ENCODE measurements around the gene SKOR1.

SKOR1 gene

DNA sequence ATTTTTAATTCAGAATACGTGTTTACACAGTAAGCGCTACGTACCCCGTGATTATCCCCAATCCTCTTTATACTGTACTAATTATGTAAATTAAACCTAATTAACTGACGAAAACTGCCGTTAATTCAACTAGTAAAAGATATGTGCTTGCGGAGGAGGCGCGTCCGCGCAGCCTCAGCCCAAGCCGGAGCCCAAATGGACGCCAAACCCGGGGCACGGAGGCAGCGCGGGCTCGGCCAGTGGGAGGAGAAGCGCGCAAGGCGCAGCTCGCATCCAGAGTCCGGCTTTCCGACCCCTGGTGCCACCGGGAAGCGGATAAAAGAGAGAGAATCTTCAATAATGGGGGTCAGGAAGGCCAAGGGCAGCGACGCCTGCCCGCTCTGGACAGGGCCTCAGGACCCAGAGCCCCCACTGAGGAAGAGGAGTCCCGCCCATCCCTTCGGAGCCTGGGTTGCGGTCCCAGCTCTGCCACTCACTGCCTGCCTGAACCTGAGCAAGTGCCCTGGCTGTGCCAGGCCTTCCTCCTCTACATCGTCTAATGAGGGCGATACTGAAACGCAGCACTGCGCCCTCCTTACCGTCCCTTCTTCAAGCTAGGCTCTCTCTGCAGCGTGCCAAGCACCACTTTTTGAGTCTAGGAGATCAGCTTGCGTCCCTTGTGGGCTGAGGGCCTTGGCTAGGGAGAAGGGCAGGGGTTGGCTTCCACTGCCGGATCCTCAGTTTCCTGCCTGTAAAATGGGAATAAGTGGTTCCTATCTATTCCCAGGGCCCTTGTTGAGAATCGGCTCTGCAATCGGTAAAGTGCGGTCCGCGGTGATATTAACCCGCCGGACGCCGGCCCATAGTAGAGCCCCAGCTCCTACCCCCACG lies 5.0 kb upstream of the SKOR1 start:
- Histone ChIP-seq H3K27ac (ENCODE audit: low read depth, low read length) (no peak overlapping the region), H3K9ac (ENCODE audit: low read length) (no peak overlapping the region), H3K27me3 (ENCODE audit: control insufficient read depth, insufficient read depth, low read length) (peaks cover 94% of the 10 kb centered on the region), H3K9me3 (ENCODE audit: control insufficient read depth, insufficient read depth, low read depth, low read length) (peaks cover 5% of the 10 kb centered on the region), H3K36me3 (ENCODE audit: control insufficient read depth, insufficient read depth, low read length) (no peaks in the 10 kb centered on the region), H3K4me3 (ENCODE audit: low read depth, low read length) (peak overlapping the region; percentile 39), H3K4me1 (ENCODE audit: control insufficient read depth, insufficient read depth, low read length) (peaks cover 48% of the 10 kb centered on the region)

DNA sequence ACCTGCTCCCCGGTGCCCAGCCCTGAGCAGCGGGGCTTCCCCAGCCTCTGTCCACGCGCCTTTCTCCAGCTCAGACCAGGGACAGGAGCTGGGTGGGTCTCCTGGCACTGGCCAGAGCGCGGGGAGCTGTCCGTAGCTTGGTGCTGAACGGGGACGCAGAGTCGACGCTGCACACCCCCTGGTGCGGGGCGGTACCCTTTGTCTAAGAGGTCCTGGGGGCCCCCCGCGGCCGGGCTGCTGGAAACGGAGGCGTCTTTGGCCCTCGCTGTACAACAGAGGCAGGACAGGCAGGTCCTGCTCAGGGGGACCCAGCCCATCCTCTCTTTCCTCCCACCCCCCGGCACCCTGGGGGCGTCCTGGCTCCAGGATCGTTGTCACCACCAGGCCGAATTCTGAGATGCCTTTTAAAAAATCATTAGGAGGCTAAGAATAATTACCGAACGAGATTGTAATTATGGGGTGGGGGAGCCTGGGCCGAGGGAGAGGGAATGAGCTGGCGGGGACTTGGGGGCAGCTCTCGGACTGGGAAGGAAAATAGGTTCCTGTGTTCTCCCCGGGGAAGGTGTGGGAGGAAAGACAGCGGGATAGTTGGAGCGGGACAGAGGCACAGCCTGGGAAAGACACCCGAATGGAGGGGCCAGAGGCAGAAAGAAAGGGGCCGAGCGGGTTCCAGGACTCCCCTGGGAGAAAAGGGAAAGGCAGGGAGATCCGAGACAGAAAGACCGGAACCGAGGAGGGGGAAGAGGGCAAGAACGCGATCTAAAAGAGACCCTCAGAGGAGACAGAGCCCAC lies 4.1 kb upstream of the SKOR1 start:
- no peak overlapping the region for H3K27ac ChIP-seq (ENCODE audit: low read depth, low read length)
- H3K9ac ChIP-seq (ENCODE audit: low read length) = no peak overlapping the region
- H3K27me3 ChIP-seq (ENCODE audit: control insufficient read depth, insufficient read depth, low read length) = peaks cover 97% of the 10 kb centered on the region
- H3K4me3 ChIP-seq (ENCODE audit: low read depth, low read length) = peak overlapping the region; percentile 48
- no peaks in the 10 kb centered on the region for H3K9me3 ChIP-seq (ENCODE audit: control insufficient read depth, insufficient read depth, low read depth, low read length)
- H3K4me1 ChIP-seq (ENCODE audit: control insufficient read depth, insufficient read depth, low read length) = peaks cover 56% of the 10 kb centered on the region
- no peaks in the 10 kb centered on the region for H3K36me3 ChIP-seq (ENCODE audit: control insufficient read depth, insufficient read depth, low read length)

DNA sequence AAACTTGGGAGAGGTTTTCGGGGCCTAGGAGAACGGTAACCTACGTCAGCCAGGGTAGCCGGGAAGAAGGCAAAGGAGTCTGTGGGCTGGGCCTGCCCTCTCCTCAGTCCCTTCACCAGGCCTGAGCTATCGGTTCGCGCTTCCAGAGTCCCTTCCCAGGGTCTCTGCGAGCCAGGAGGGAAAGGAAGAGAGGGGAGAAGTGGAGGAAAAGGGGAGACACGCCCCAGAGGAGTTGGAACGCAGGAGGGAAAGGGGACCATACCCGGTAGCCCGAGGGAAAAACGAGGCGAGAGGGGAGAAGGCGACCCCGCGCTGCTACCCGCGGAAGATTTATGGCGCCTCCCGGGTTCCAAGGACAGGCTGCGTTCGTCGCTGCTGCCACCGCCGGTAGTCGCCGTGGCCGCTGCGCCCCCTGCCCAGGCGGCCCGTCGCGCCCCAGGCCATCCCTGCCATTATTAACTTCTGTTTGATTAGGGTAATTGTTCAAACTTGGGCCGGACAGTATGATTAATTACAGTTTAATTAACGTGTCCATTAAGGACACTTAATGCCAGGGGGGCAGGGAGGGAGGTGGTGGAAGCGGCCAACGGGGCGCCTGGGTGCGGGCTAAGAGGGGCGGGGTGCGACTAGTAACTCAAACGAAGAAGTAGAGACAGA lies 3.4 kb upstream of the SKOR1 start:
- Histone ChIP-seq H3K27me3 (ENCODE audit: control insufficient read depth, insufficient read depth, low read length) (peaks cover 99% of the 10 kb centered on the region), H3K4me3 (ENCODE audit: low read depth, low read length) (peak overlapping the region; percentile 48), H3K4me1 (ENCODE audit: control insufficient read depth, insufficient read depth, low read length) (peaks cover 59% of the 10 kb centered on the region), H3K27ac (ENCODE audit: low read depth, low read length) (no peak overlapping the region), H3K36me3 (ENCODE audit: control insufficient read depth, insufficient read depth, low read length) (no peaks in the 10 kb centered on the region), H3K9ac (ENCODE audit: low read length) (no peak overlapping the region), H3K9me3 (ENCODE audit: control insufficient read depth, insufficient read depth, low read depth, low read length) (no peaks in the 10 kb centered on the region)

- peaks cover 99% of the 10 kb centered on the region for H3K27me3 ChIP-seq (ENCODE audit: control insufficient read depth, insufficient read depth, low read length)
- H3K27ac ChIP-seq (ENCODE audit: low read depth, low read length) = no peak overlapping the region
- no peaks in the 10 kb centered on the region for H3K9me3 ChIP-seq (ENCODE audit: control insufficient read depth, insufficient read depth, low read depth, low read length)
- no peaks in the 10 kb centered on the region for H3K36me3 ChIP-seq (ENCODE audit: control insufficient read depth, insufficient read depth, low read length)
- H3K4me1 ChIP-seq (ENCODE audit: control insufficient read depth, insufficient read depth, low read length) = peaks cover 59% of the 10 kb centered on the region
- H3K9ac ChIP-seq (ENCODE audit: low read length) = no peak overlapping the region
- H3K4me3 ChIP-seq (ENCODE audit: low read depth, low read length) = peak overlapping the region; percentile 48
Observed at GRCh38 chr15:67822537-67823313, 2.6 kb upstream of the SKOR1 start.

DNA sequence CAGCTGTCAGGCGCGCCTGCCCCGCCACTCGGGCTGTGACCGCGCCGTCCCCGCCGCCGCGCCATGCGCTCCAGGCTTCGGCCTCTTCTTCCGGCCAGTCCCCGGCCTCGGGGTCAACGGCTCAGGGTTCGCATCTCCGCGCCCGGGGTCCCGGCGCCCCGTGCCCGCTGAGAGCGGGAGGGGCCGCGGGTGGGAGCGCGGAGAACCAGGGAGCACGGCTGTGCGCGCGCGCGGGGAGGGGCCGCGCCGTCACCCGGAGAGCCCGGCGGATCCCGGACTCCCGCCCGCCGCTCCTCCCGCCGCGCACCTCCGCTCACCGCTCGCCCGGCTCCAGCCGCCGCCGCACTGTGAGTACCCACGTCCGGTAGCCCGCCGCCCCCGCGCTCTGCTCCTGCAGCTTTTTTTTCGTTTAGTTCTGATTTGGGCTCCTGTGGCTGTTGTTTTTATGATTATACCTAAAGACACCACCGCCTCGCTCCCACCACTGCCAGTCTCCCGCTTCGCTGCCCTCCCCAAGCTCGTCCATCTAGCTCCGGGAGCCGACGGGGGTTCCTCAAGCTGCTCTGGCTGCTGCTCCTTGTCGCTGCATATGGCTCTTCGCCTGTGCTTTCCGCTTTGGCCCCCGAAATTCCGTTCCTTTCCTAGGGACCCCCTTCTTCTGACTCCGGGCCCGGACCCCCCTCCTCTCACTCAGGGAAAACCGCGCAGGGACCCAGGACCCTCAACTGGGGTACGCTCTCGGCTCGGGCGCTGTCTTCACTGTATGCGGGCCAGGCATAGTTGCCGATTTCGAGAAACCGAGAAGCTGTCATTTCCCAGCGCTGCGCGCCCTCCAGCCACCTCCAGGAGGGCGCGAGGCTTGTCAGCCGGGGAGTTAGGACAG lies 1.8 kb upstream of the SKOR1 start:
- peak overlapping the region; percentile 48 for H3K4me3 ChIP-seq (ENCODE audit: low read depth, low read length)
- no peak overlapping the region for H3K27ac ChIP-seq (ENCODE audit: low read depth, low read length)
- no peaks in the 10 kb centered on the region for H3K9me3 ChIP-seq (ENCODE audit: control insufficient read depth, insufficient read depth, low read depth, low read length)
- no peaks in the 10 kb centered on the region for H3K36me3 ChIP-seq (ENCODE audit: control insufficient read depth, insufficient read depth, low read length)
- H3K4me1 ChIP-seq (ENCODE audit: control insufficient read depth, insufficient read depth, low read length) = peaks cover 63% of the 10 kb centered on the region
- H3K9ac ChIP-seq (ENCODE audit: low read length) = no peak overlapping the region
- H3K27me3 ChIP-seq (ENCODE audit: control insufficient read depth, insufficient read depth, low read length) = peaks cover 99% of the 10 kb centered on the region

GRCh38 chr15:67824197-67824968 lies 926 bp upstream of the SKOR1 start:
- peak overlapping the region; percentile 41 for H3K4me3 ChIP-seq (ENCODE audit: low read depth, low read length)
- H3K4me1 ChIP-seq (ENCODE audit: control insufficient read depth, insufficient read depth, low read length) = peaks cover 67% of the 10 kb centered on the region
- H3K9me3 ChIP-seq (ENCODE audit: control insufficient read depth, insufficient read depth, low read depth, low read length) = no peaks in the 10 kb centered on the region
- H3K27ac ChIP-seq (ENCODE audit: low read depth, low read length) = no peak overlapping the region
- peaks cover 100% of the 10 kb centered on the region for H3K27me3 ChIP-seq (ENCODE audit: control insufficient read depth, insufficient read depth, low read length)
- no peak overlapping the region for H3K9ac ChIP-seq (ENCODE audit: low read length)
- H3K36me3 ChIP-seq (ENCODE audit: control insufficient read depth, insufficient read depth, low read length) = no peaks in the 10 kb centered on the region

- H3K27me3 ChIP-seq (ENCODE audit: control insufficient read depth, insufficient read depth, low read length) = peaks cover 100% of the 10 kb centered on the region
- H3K9ac ChIP-seq (ENCODE audit: low read length) = no peak overlapping the region
- H3K9me3 ChIP-seq (ENCODE audit: control insufficient read depth, insufficient read depth, low read depth, low read length) = no peaks in the 10 kb centered on the region
- peaks cover 61% of the 10 kb centered on the region for H3K4me1 ChIP-seq (ENCODE audit: control insufficient read depth, insufficient read depth, low read length)
- peak overlapping the region; percentile 42 for H3K4me3 ChIP-seq (ENCODE audit: low read depth, low read length)
- H3K27ac ChIP-seq (ENCODE audit: low read depth, low read length) = no peak overlapping the region
- no peaks in the 10 kb centered on the region for H3K36me3 ChIP-seq (ENCODE audit: control insufficient read depth, insufficient read depth, low read length)
Observed at GRCh38 chr15:67825881-67826716, 790 bp downstream of the SKOR1 start.

DNA sequence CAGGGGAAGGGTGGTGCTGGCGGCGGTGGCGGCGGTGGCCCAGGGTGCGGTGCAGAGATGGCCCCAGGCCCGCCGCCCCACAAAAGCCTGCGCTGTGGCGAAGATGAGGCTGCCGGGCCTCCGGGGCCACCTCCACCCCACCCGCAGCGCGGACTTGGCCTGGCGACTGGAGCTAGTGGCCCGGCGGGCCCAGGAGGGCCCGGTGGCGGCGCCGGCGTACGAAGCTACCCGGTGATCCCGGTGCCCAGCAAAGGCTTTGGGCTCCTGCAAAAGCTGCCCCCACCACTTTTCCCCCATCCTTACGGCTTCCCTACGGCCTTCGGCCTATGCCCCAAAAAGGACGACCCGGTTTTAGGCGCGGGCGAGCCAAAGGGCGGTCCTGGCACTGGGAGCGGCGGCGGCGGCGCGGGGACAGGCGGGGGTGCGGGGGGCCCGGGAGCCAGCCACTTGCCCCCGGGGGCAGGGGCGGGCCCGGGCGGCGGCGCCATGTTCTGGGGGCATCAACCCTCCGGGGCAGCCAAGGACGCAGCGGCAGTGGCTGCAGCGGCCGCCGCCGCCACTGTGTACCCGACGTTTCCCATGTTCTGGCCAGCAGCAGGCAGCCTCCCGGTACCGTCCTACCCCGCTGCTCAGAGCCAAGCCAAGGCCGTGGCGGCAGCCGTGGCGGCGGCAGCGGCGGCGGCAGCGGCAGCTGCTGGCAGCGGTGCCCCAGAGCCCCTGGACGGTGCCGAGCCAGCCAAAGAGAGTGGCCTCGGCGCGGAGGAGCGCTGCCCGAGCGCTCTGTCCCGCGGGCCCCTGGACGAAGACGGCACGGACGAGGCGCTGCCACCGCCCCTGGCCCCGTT lies 1.6 kb downstream of the SKOR1 start:
- H3K36me3 ChIP-seq (ENCODE audit: control insufficient read depth, insufficient read depth, low read length) = no peaks in the 10 kb centered on the region
- peaks cover 100% of the 10 kb centered on the region for H3K27me3 ChIP-seq (ENCODE audit: control insufficient read depth, insufficient read depth, low read length)
- H3K4me3 ChIP-seq (ENCODE audit: low read depth, low read length) = peak overlapping the region; percentile 42
- no peak overlapping the region for H3K27ac ChIP-seq (ENCODE audit: low read depth, low read length)
- no peak overlapping the region for H3K9ac ChIP-seq (ENCODE audit: low read length)
- H3K9me3 ChIP-seq (ENCODE audit: control insufficient read depth, insufficient read depth, low read depth, low read length) = no peaks in the 10 kb centered on the region
- peaks cover 53% of the 10 kb centered on the region for H3K4me1 ChIP-seq (ENCODE audit: control insufficient read depth, insufficient read depth, low read length)
